RWPE2 (cell line): Measurements from ENCODE around the gene SBK1.
"Not testable (repeated sequence)": the region's sequence is repeated elsewhere in the genome, so short reads cannot be mapped to it uniquely, and the experiment has no call there.

Source experiments
- ATAC-seq: fragments of 200-7000 bp; cut with Tn5 transposase; 3 replicates; pipeline ENCODE4 v1.9.1; 2021; ENCODE audit warnings: low read depth
- DNase-seq: peaks from one replicate; pipeline ENCODE4 v3.0.0-alpha.2; 2020; ENCODE audit warnings: low spot score
- H3K27ac ChIP-seq: fragments of 450-650 bp; 2 replicates; pipeline ENCODE4 v1.5.1; 2017; ENCODE audit warnings: mild to moderate bottlenecking; ENCODE audit not compliant: poor library complexity, severe bottlenecking
- H3K27me3 ChIP-seq: fragments of 250-450 bp; sonication (Bioruptor Pico); 2 replicates; pipeline ENCODE4 v1.5.1; 2021; ENCODE audit warnings: mild to moderate bottlenecking, moderate library complexity; ENCODE audit not compliant: insufficient read depth, poor library complexity, severe bottlenecking
- H3K36me3 ChIP-seq: fragments of 250-450 bp; sonication (Bioruptor Pico); 2 replicates; pipeline ENCODE4 v1.5.1; 2020; ENCODE audit warnings: low read depth, mild to moderate bottlenecking, moderate library complexity
- H3K4me1 ChIP-seq: fragments of 250-450 bp; sonication (Bioruptor Pico); 2 replicates; pipeline ENCODE4 v1.5.1; 2021; ENCODE audit warnings: mild to moderate bottlenecking, moderate library complexity; ENCODE audit not compliant: insufficient read depth, poor library complexity, severe bottlenecking
- H3K4me3 ChIP-seq: fragments of 250-450 bp; sonication (Bioruptor Pico); 2 replicates; pipeline ENCODE4 v1.5.1; 2021; ENCODE audit warnings: mild to moderate bottlenecking, moderate library complexity; ENCODE audit not compliant: severe bottlenecking
- H3K9me3 ChIP-seq: fragments of 250-450 bp; sonication (Bioruptor Pico); 2 replicates; pipeline ENCODE4 v1.5.1; 2021; ENCODE audit warnings: mild to moderate bottlenecking, moderate library complexity; ENCODE audit not compliant: severe bottlenecking
- CTCF ChIP-seq: fragments of 450-650 bp; IDR thresholded peaks from one replicate; pipeline ENCODE4 v1.5.1; 2017; ENCODE audit warnings: mild to moderate bottlenecking, moderate library complexity; ENCODE audit not compliant: poor library complexity, severe bottlenecking

The SBK1 gene

DNA sequence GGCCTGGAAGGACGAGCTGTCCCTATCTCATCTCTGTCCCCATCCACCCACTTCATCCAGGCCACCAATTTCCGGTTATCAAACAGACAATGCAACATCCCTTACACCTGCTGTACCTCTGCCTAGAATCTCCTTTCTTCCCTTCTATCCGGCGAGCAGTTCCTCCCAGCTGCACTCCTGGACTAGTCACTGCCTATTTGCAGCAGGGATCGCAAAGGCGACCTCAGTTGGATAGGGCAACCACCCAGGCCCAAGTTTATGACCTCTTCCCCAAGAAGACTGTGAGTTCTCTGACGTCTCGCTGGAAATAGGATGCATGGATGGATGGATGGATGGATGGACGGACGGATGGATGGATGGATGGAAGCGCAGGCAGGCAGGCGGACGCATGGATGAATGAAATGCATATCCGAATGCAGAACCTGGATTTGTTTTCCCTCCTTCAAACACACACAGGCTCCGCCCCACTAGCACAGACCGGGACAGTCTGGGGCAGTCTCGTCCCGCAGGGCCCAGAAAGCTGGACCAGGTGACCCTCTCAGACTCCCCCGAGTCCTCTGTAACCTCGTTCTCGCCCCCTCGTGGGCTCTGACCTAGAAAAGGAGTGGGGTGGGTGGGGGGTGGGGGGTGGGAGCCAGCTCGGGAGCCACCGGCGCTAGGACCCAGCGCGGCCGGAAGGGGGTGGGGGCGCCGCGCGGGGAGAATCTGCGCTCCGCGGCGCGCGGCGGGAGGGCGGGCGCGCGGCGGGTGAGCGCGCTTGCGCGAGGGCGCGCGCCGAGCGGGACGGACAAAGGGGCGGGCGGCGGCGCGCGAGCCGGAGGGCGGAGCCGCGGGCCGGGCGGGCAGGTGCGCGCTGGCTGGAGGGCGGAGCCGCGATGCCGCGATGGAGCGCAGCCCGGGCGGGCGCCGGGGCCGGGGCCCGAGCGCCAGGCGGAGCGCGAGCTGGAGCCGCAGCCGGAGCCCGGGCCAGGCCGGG lies at the start of gene SBK1:
TSS of gene SBK1 (plus strand) at position 875 of the 976 bp plus-strand sequence. CDS start 24,867 bp downstream, outside the sequence.
- peak within 1 kb of the TSS; percentile 61 for H3K4me3 ChIP-seq
- H3K9me3 ChIP-seq = no peaks in the 10 kb centered on the region
- no peak for TF ChIP-seq CTCF
- ATAC-seq (peak; percentile 79), DNase-seq (no peak)
- H3K36me3 ChIP-seq = no peaks in the 10 kb centered on the region
- no peaks in the 10 kb centered on the region for H3K4me1 ChIP-seq
- H3K27me3 ChIP-seq = peaks cover 14% of the 10 kb centered on the region
- H3K27ac ChIP-seq = peak within 1 kb of the TSS; percentile 17

DNA sequence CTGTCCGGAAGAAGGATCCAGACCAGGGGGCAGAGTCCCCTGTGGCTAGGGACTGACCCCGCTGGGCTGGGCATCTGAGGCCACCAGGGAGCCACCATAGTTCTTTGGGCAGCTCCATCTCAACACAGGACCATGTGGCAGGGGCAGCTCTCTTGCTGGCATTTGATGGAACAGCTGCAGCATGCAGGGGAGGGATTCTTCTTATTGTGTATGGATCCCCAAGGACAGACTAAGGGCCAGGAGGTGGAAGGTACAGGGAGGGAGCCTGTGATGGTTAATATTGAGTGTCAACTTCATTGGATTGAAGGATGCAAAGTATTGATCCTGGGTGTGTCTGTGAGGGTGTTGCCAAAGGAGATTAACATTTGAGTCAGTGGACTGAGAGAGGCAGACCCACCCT lies 42.8 kb upstream of the SBK1 start:
- not testable (repeated sequence) for ATAC-seq

DNA sequence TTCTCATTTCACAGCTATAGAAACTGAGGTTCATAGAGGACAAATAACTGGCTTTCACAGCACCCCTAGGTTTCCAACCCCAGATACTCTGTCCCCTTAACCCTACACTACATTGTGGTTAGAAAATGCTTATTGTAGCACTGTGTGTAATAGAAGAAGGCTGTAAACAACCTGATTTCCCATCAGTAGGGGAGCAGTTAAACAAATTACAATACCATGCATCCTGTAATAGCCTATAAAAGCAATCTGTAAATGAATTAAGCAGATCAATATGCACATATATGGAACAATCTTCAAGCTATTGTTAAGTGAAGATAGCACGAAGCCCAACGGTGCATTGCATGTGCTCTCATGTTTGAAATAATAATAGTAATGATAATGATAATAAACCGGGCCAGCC lies 41.3 kb upstream of the SBK1 start:
- no peak overlapping the region for H3K27ac ChIP-seq
- no peaks in the 10 kb centered on the region for H3K36me3 ChIP-seq
- no peak for TF ChIP-seq CTCF
- H3K9me3 ChIP-seq = no peaks in the 10 kb centered on the region
- H3K27me3 ChIP-seq = no peaks in the 10 kb centered on the region
- ATAC-seq (no peak), DNase-seq (no peak)
- H3K4me3 ChIP-seq = no peak overlapping the region
- no peaks in the 10 kb centered on the region for H3K4me1 ChIP-seq

More for the DNA sequence above, 42.8 kb upstream of the SBK1 start:
- H3K9me3 ChIP-seq, DNase-seq, H3K36me3 ChIP-seq, H3K27ac ChIP-seq, H3K4me3 ChIP-seq, H3K27me3 ChIP-seq, H3K4me1 ChIP-seq: not testable (repeated sequence)

DNA sequence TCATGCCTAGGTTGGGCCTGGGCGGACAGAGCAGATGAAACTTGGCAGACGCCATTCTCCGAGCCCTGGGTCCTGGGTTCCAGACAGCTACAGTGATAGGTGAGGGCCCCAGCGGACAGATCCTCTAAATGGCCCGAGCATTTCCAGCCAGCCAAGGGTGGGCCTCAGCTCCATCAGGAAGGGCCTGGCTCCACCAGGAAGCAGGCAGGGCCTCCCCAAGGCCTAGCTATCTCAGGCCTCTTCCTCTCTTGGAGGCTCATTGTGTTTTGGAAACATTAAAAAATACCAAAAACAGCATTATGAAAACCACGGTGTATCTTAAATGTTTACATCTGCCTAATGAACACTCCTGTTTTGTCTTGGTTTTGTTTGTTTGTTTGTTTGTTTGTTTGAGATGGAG lies 38.2 kb upstream of the SBK1 start:
- DNase-seq (no peak), ATAC-seq (no peak)
- H3K27me3 ChIP-seq = no peaks in the 10 kb centered on the region
- H3K4me1 ChIP-seq = no peaks in the 10 kb centered on the region
- no peaks in the 10 kb centered on the region for H3K9me3 ChIP-seq
- no peak overlapping the region for H3K4me3 ChIP-seq
- no peak for TF ChIP-seq CTCF
- H3K36me3 ChIP-seq = no peaks in the 10 kb centered on the region
- H3K27ac ChIP-seq = no peak overlapping the region

- no peak for TF ChIP-seq CTCF
- H3K27ac ChIP-seq = no peak overlapping the region
- H3K4me3 ChIP-seq = no peak overlapping the region
- no peaks in the 10 kb centered on the region for H3K9me3 ChIP-seq
- no peaks in the 10 kb centered on the region for H3K27me3 ChIP-seq
- no peaks in the 10 kb centered on the region for H3K36me3 ChIP-seq
- H3K4me1 ChIP-seq = no peaks in the 10 kb centered on the region
- DNase-seq (no peak), ATAC-seq (no peak)
Observed at GRCh38 chr16:28255838-28256237, 36.5 kb upstream of the SBK1 start.
